CD14-positive monocyte (primary cell): ENCODE data around the gene VEPH1. TPM values are rescaled to one million over a fixed set of nuclear protein-coding genes. Genes with fewer than 3 reads are reported as not detected.

Experiments
- DNase-seq, 3 donors: peaks; one replicate each; pipeline ENCODE4 v3.0.0-alpha.2; 2011 to 2022
- H2AFZ ChIP-seq: 2 replicates; pipeline ENCODE4 v1.6.0; 2012; ENCODE audit warnings: mild to moderate bottlenecking, low read depth, low read length, inconsistent platforms; ENCODE audit not compliant: insufficient read depth, poor library complexity, severe bottlenecking
- H3K27ac ChIP-seq, 2 donors: 1 replicate in 1 of 2; 2 replicates in 1 of 2; pipeline ENCODE4 v1.5.1; 2012 to 2013; ENCODE audit warnings: low read length in 2 of 2, control low read depth in 1 of 2, inconsistent platforms in 1 of 2, low read depth in 1 of 2, mild to moderate bottlenecking in 1 of 2
- H3K27me3 ChIP-seq, 2 donors: one replicate each; pipeline versions ENCODE4 v1.6.0 to v1.6.1; 2011 to 2013; ENCODE audit warnings: low read length in 2 of 2; ENCODE audit not compliant: control insufficient read depth in 2 of 2, insufficient read depth in 2 of 2
- H3K36me3 ChIP-seq, 2 donors: replicated peaks in 1 of 2; 1 replicate in 1 of 2; 2 replicates in 1 of 2; pipeline versions ENCODE4 v1.5.1 to v1.6.1; 2012 to 2013; ENCODE audit warnings: low read length in 2 of 2, control low read depth in 1 of 2, inconsistent platforms in 1 of 2, mild to moderate bottlenecking in 1 of 2; ENCODE audit not compliant: insufficient read depth in 2 of 2, control insufficient read depth in 1 of 2
- H3K4me1 ChIP-seq, 2 donors: 1 replicate in 1 of 2; 2 replicates in 1 of 2; pipeline versions ENCODE4 v1.5.1 to v1.6.1; 2012 to 2013; ENCODE audit warnings: low read length in 2 of 2, control low read depth in 1 of 2, inconsistent platforms in 1 of 2, mild to moderate bottlenecking in 1 of 2, moderate library complexity in 1 of 2; ENCODE audit not compliant: insufficient read depth in 2 of 2, control insufficient read depth in 1 of 2
- H3K4me2 ChIP-seq: replicated peaks from 2 replicates; pipeline ENCODE3; 2012; ENCODE audit warnings: low read length, moderate library complexity, mild to moderate bottlenecking; ENCODE audit not compliant: poor library complexity, severe bottlenecking; ENCODE audit errors: extremely low read depth
- H3K4me3 ChIP-seq, 3 experiments: fragments of 200-600 bp in 1 of 3; sonication (generic) in 1 of 3; replicated peaks in 1 of 3; 1 replicate in 2 of 3; 2 replicates in 1 of 3; pipeline ENCODE4 v1.5.1; 2011 to 2013; ENCODE audit warnings: low read length in 3 of 3, mild to moderate bottlenecking in 3 of 3, control low read depth in 2 of 3, low read depth in 2 of 3, inconsistent platforms in 1 of 3, moderate library complexity in 1 of 3
- H3K79me2 ChIP-seq: 2 replicates; pipeline ENCODE4 v1.6.0; 2012; ENCODE audit warnings: mild to moderate bottlenecking, control low read depth, inconsistent platforms, low read length, moderate library complexity; ENCODE audit not compliant: insufficient read depth
- H3K9ac ChIP-seq: 2 replicates; pipeline ENCODE4 v1.6.0; 2017; ENCODE audit warnings: low read length, mild to moderate bottlenecking; ENCODE audit not compliant: insufficient read depth, poor library complexity, severe bottlenecking
- H3K9me3 ChIP-seq, 2 donors: replicated peaks in 1 of 2; 1 replicate in 1 of 2; 2 replicates in 1 of 2; pipeline versions ENCODE4 v1.5.1 to v1.6.1; 2012 to 2013; ENCODE audit warnings: low read length in 2 of 2, control low read depth in 1 of 2; ENCODE audit not compliant: control insufficient read depth in 1 of 2, insufficient read depth in 1 of 2
- H4K20me1 ChIP-seq: 2 replicates; pipeline ENCODE4 v1.6.0; 2012; ENCODE audit warnings: mild to moderate bottlenecking, low read length, control low read depth, moderate library complexity; ENCODE audit not compliant: insufficient read depth
- H3K27ac Mint-ChIP-seq, 7 donors: one replicate each; pipeline ENCODE4 v1.8.0; 2020; ENCODE audit warnings: mild to moderate bottlenecking in 7 of 7, mixed read lengths in 7 of 7, moderate library complexity in 6 of 7, inconsistent platforms in 2 of 7
- H3K27me3 Mint-ChIP-seq, 3 donors: one replicate each; pipeline ENCODE4 v1.8.0; 2021 to 2022; ENCODE audit warnings: low read depth in 3 of 3, mild to moderate bottlenecking in 3 of 3, mixed read lengths in 3 of 3, moderate library complexity in 3 of 3, inconsistent platforms in 1 of 3
- H3K36me3 Mint-ChIP-seq, 2 donors: one replicate each; pipeline ENCODE4 v1.8.0; 2020; ENCODE audit warnings: mixed read lengths in 2 of 2, inconsistent platforms in 1 of 2, mild to moderate bottlenecking in 1 of 2
- H3K4me1 Mint-ChIP-seq: one replicate; pipeline ENCODE4 v1.8.0; 2020; ENCODE audit warnings: mild to moderate bottlenecking, mixed read lengths
- H3K4me3 Mint-ChIP-seq, 2 donors: one replicate each; pipeline ENCODE4 v1.8.0; 2020; ENCODE audit warnings: mild to moderate bottlenecking in 2 of 2, mixed read lengths in 2 of 2, moderate library complexity in 1 of 2
- H3K9me3 Mint-ChIP-seq, 7 donors: one replicate each; pipeline ENCODE4 v1.8.0; 2020 to 2022; ENCODE audit warnings: mixed read lengths in 7 of 7, mild to moderate bottlenecking in 6 of 7, moderate library complexity in 6 of 7, inconsistent platforms in 2 of 7
- CTCF ChIP-seq: fragments of 200-600 bp; IDR thresholded peaks from one replicate; pipeline ENCODE4 v1.8.0; 2022; ENCODE audit warnings: antibody characterized with exemption, mild to moderate bottlenecking
- WGBS: methylation state at CpG from one replicate; pipeline ENCODE4 v1.1.5; 2013; ENCODE audit warnings: missing lambda C conversion rate; ENCODE audit not compliant: insufficient coverage; 5-methylcytosine and 5-hydroxymethylcytosine counted together
- intact Hi-C, 2 donors: fragments of 100-400 bp; cut with micrococcal nuclease; formaldehyde crosslinking; loops; one replicate each; pipeline versions ENCODE4 v1.15.0 to v1.15.1; 2023
- polyA plus RNA-seq, 3 donors: library from polyadenylated mRNA; depleted of rRNA in 1 of 3; unstranded in 2 of 3; stranded (reverse) in 1 of 3; fragments of 300-500 nt in 2 of 3; fragments of >200 nt in 1 of 3; fragmentation: Illumina TruSeq in 2 of 3; gene quantifications; 1 replicate in 2 of 3; 2 replicates in 1 of 3; pipeline ENCODE4 v1.2.3, GENCODE V29; 2012 to 2021

The VEPH1 gene
- polyA plus RNA-seq, 3 donors, result 0.44 TPM; not detected in 2

DNA sequence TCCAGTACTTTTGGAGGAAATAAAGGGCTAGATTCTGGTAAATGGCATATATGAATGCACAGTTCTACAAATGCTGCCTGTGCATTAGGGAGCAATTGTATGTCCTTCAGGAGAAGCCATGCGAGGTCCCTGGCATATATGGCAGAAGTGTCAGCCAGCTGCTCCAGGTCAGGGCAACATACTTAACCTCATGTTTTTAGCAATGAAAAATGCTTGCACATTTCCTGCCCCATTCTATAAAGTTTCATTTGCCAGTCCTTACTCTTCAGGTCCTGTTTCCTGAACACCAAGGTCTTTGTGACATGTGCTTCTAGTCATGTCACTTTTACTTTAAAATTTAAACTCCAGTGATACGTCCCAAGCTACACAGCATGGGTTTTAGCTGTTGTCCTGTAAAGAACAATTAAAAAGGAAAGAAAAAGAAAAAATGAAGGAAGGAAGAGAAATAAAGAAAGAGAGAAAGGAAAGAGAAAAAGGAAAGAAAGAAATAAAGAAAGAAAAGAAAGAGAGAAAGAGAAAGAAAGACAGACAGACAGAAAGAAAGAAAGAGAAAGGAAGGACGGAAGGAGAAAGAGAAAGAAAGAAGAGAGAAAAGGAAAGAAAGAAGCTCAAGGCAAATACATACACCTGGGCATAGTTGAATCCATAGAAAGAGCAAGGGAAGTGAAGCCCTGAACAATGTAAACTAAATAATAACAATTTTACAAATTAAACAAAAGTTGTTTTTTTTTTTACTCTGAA is 86.7 kb downstream of the VEPH1 start:
- 67% methylated on average over 1 of the region's 3 CpGs for WGBS
- H3K27me3 Mint-ChIP-seq, result peaks cover 0 to 5% (median 4%) of the 10 kb centered on the region in 3 donors
- H3K4me1 ChIP-seq, result no peaks in the 10 kb centered on the region

GRCh38 chr3:157414861-157415260 is 88.4 kb downstream of the VEPH1 start:
- H3K4me2 ChIP-seq, result no peak overlapping the region
- peaks cover 0 to 2% of the 10 kb centered on the region in 2 donors for H3K27me3 ChIP-seq
- H3K36me3 Mint-ChIP-seq, result no peaks in the 10 kb centered on the region
- H3K79me2 ChIP-seq, result no peaks in the 10 kb centered on the region
- H3K9me3 Mint-ChIP-seq, result peaks cover 0 to 8% (median 2%) of the 10 kb centered on the region in 7 donors
- TF ChIP-seq CTCF, result no peak
- DNase-seq, result no peak
- no peaks in the 10 kb centered on the region for H3K4me1 Mint-ChIP-seq
- no peak overlapping the region for H2AFZ ChIP-seq
- no peaks in the 10 kb centered on the region for H3K36me3 ChIP-seq
- intact Hi-C loops, result loop anchor here in 1 of 2 donors (10.0 kb wide), 1 partner anchor 50 kb away; no protein-coding TSS in a partner anchor
- peaks cover 0 to 5% (median 4%) of the 10 kb centered on the region in 3 donors for H3K27me3 Mint-ChIP-seq
- H3K4me3 Mint-ChIP-seq, result no peak overlapping the region
- H3K9ac ChIP-seq, result no peak overlapping the region
- no peaks in the 10 kb centered on the region for H3K9me3 ChIP-seq
- no peak overlapping the region for H3K27ac Mint-ChIP-seq
- H4K20me1 ChIP-seq, result no peaks in the 10 kb centered on the region
- no peak overlapping the region for H3K4me3 ChIP-seq
- H3K4me1 ChIP-seq, result no peaks in the 10 kb centered on the region
- H3K27ac ChIP-seq, result no peak overlapping the region

More for the DNA sequence above, 86.7 kb downstream of the VEPH1 start:
- no peaks in the 10 kb centered on the region for H3K36me3 ChIP-seq
- no peak overlapping the region for H2AFZ ChIP-seq
- intact Hi-C loops, result loop anchor here in 1 of 2 donors (10.0 kb wide), 1 partner anchor 48 kb away; no protein-coding TSS in a partner anchor
- H3K4me3 Mint-ChIP-seq, result no peak overlapping the region
- no peak overlapping the region for H3K27ac Mint-ChIP-seq
- no peak overlapping the region for H3K9ac ChIP-seq
- DNase-seq, result no peak
- no peaks in the 10 kb centered on the region for H3K79me2 ChIP-seq
- no peak for TF ChIP-seq CTCF
- no peak overlapping the region for H3K27ac ChIP-seq
- H3K36me3 Mint-ChIP-seq, result no peaks in the 10 kb centered on the region
- H3K9me3 ChIP-seq, result no peaks in the 10 kb centered on the region
- peaks cover 0 to 5% (median 2%) of the 10 kb centered on the region in 7 donors for H3K9me3 Mint-ChIP-seq
- H3K27me3 ChIP-seq, result peaks cover 0 to 2% of the 10 kb centered on the region in 2 donors
- H3K4me2 ChIP-seq, result no peak overlapping the region
- no peaks in the 10 kb centered on the region for H3K4me1 Mint-ChIP-seq
- no peak overlapping the region for H3K4me3 ChIP-seq
- no peaks in the 10 kb centered on the region for H4K20me1 ChIP-seq
